ENCODE data around the gene B3GNT9.

The B3GNT9 gene

GRCh38 chr16:67112591-67113399 is 38.0 kb downstream of the B3GNT9 start:
- DNase-seq = no peak

- no peak for DNase-seq
Measured at GRCh38 chr16:67111951-67112444, 38.8 kb downstream of the B3GNT9 start.

GRCh38 chr16:67109407-67110135 is 41.2 kb downstream of the B3GNT9 start, which contains the start of gene PHAF1:
TSS of gene PHAF1 (plus strand) at chr16:67109941. CDS start at chr16:67110176, 235 bp downstream.
- DNase-seq = peak; percentile 87

GRCh38 chr16:67108931-67109406 is 41.8 kb downstream of the B3GNT9 start:
- DNase-seq = no peak

- no peak for DNase-seq
Measured at GRCh38 chr16:67108489-67108888, 42.3 kb downstream of the B3GNT9 start.

GRCh38 chr16:67105881-67106280 is 44.9 kb downstream of the B3GNT9 start:
- DNase-seq = no peak

- DNase-seq = no peak
Measured at GRCh38 chr16:67105246-67105645, 45.6 kb downstream of the B3GNT9 start.

- no peak for DNase-seq
Measured at GRCh38 chr16:67104845-67105244, 46.0 kb downstream of the B3GNT9 start.

GRCh38 chr16:67104061-67104460 is 46.7 kb downstream of the B3GNT9 start:
- peak; percentile 49 for DNase-seq

- peak; percentile 62 for DNase-seq
Measured at GRCh38 chr16:67101311-67102082, 49.3 kb downstream of the B3GNT9 start.

- DNase-seq = peak; percentile 32
Measured at GRCh38 chr16:67100569-67101310, 50.1 kb downstream of the B3GNT9 start.

GRCh38 chr16:67098599-67098998 is 52.2 kb downstream of the B3GNT9 start:
- no peak for DNase-seq
